Right lobe of liver (tissue), 6 donors: ENCODE measurements around the gene APBB2. TPM values are rescaled to one million over a fixed set of nuclear protein-coding genes. Genes with fewer than 3 reads are reported as not detected.

Experiments
- ATAC-seq, 4 donors: fragments of 200-7000 bp; cut with Tn5 transposase; one replicate each; pipeline ENCODE4 v1.9.1; 2020; ENCODE audit warnings: mild to moderate bottlenecking in 4 of 4, moderate library complexity in 4 of 4
- DNase-seq, 3 donors: peaks; one replicate each; pipeline ENCODE4 v3.0.0-alpha.2; 2020
- H3K27ac ChIP-seq, 3 donors: fragments of 200-600 bp; one replicate each; pipeline ENCODE4 v1.8.0; 2022
- H3K27me3 ChIP-seq, 2 donors: fragments of 200-600 bp; one replicate each; pipeline ENCODE4 v1.8.0; 2022
- H3K36me3 ChIP-seq, 4 donors: fragments of 200-600 bp; sonication (generic) in 1 of 4; one replicate each; pipeline versions ENCODE4 v1.5.1 to v1.8.0; 2017 to 2022; ENCODE audit warnings: control low read depth in 1 of 4
- H3K4me1 ChIP-seq, 4 donors: fragments of 200-600 bp; sonication (generic) in 1 of 4; one replicate each; pipeline versions ENCODE4 v1.5.1 to v1.8.0; 2017 to 2022; ENCODE audit warnings: control low read depth in 1 of 4
- H3K4me3 ChIP-seq, 3 donors: fragments of 200-600 bp; one replicate each; pipeline ENCODE4 v1.8.0; 2022
- H3K9me3 ChIP-seq, 4 donors: fragments of 200-600 bp; sonication (generic) in 1 of 4; one replicate each; pipeline versions ENCODE4 v1.5.1 to v1.8.0; 2017 to 2022; ENCODE audit warnings: control low read depth in 1 of 4
- CTCF ChIP-seq, 4 donors: fragments of 200-600 bp in 3 of 4; fragments of 450-650 bp in 1 of 4; IDR thresholded peaks; one replicate each; pipeline versions ENCODE4 v1.5.1 to v1.8.0; 2016 to 2022; ENCODE audit warnings: antibody characterized with exemption in 4 of 4, mild to moderate bottlenecking in 2 of 4
- POLR2A ChIP-seq: fragments of 450-650 bp; IDR thresholded peaks from one replicate; pipeline ENCODE4 v1.6.1; 2017; ENCODE audit warnings: antibody characterized with exemption, mild to moderate bottlenecking
- WGBS: methylation state at CpG from one replicate; pipeline ENCODE4 v1.1.6; 2018; ENCODE audit warnings: low coverage, low lambda C conversion rate; ENCODE audit not compliant: insufficient coverage; ENCODE audit errors: missing lambda C conversion rate; 5-methylcytosine and 5-hydroxymethylcytosine counted together
- intact Hi-C, 2 donors: fragments of 100-400 bp; cut with DNase I; formaldehyde crosslinking; loops; one replicate each; pipeline versions ENCODE4 v1.11.2 to v1.14.1; 2022
- total RNA-seq, 6 experiments: library from RNA; depleted of rRNA in 2 of 6; stranded (reverse); fragments of >200 nt in 2 of 6; fragmentation: NEBNext Ultra II Directional in 3 of 6; extraction: Animal tissue kit (Norgen Biotek cat#: 25700) in 3 of 6; gene quantifications; one replicate each; pipeline versions ENCODE4 v1.1.0 to v1.2.4, GENCODE V29; 2016 to 2023
- donor health status: DM: no; HTN: yes; CAD: no.
- donor health status: DM: no; HTN: no; CAD: no.
- donor health status: DM: no; HTN: no; CAD: no.
- donor health status: DM: no; HTN: yes; CAD: no.
- donor health status: DM: no; HTN: yes; CAD: no.

Gene APBB2
- total RNA-seq, 6 experiments from 2014 or later = 14.1 to 27.9 (median 25.1) TPM

- Histone ChIP-seq H3K9me3 (no peaks in the 10 kb centered on the region), H3K27ac (no peak overlapping the region), H3K4me1 (peaks cover 0 to 40% (median 11%) of the 10 kb centered on the region in 4 donors), H3K27me3 (no peaks in the 10 kb centered on the region), H3K4me3 (no peak overlapping the region), H3K36me3 (no peaks in the 10 kb centered on the region)
- WGBS = 3% methylated on average over 3 of the region's 3 CpGs
- intact Hi-C loops = no loop called here
- ATAC-seq (peak in 2 of 4 donors; percentile 11 to 62), DNase-seq (no peak)
- TF ChIP-seq CTCF (IDR thresholded peaks at IDR 0.05) = no peak
These were observed 228.0 kb downstream of the APBB2 start for GRCh38 chr4:40986375-40986774.

GRCh38 chr4:40984051-40984450 is 230.3 kb downstream of the APBB2 start:
- no peaks in the 10 kb centered on the region for H3K36me3 ChIP-seq
- DNase-seq (peak; percentile 50 to 81 (median 74)), ATAC-seq (peak; percentile 87 to 95 (median 91))
- TF ChIP-seq CTCF (IDR thresholded peaks at IDR 0.05) (no peak), POLR2A (no peak)
- intact Hi-C loops = no loop called here
- no peaks in the 10 kb centered on the region for H3K27me3 ChIP-seq
- H3K9me3 ChIP-seq = no peaks in the 10 kb centered on the region
- WGBS = 24% methylated on average over 4 of the region's 4 CpGs
- peaks cover 0 to 31% (median 11%) of the 10 kb centered on the region in 4 donors for H3K4me1 ChIP-seq
- H3K4me3 ChIP-seq = no peak overlapping the region
- peak overlapping the region in 1 of 3 donors; percentile 68 for H3K27ac ChIP-seq

- Histone ChIP-seq H3K4me1 (peaks cover 0 to 15% (median 7%) of the 10 kb centered on the region in 4 donors), H3K27ac (no peak overlapping the region), H3K36me3 (no peaks in the 10 kb centered on the region), H3K9me3 (no peaks in the 10 kb centered on the region), H3K4me3 (no peak overlapping the region), H3K27me3 (no peaks in the 10 kb centered on the region)
- DNase-seq = no peak
- 38% methylated on average over 1 of the region's 1 CpG for WGBS
- peak; percentile 65 to 73 (median 70) for ATAC-seq
- peak; percentile 26 to 47 (median 44) for TF ChIP-seq CTCF (IDR thresholded peaks at IDR 0.05)
- no peak for TF ChIP-seq POLR2A
- intact Hi-C loops = no loop called here
These were observed 233.9 kb downstream of the APBB2 start for GRCh38 chr4:40980318-40980883.

GRCh38 chr4:40978548-40978947 is 235.8 kb downstream of the APBB2 start:
- ATAC-seq (no peak), DNase-seq (no peak)
- WGBS = 73% methylated on average over 5 of the region's 5 CpGs
- H3K27me3 ChIP-seq = no peaks in the 10 kb centered on the region
- no peaks in the 10 kb centered on the region for H3K36me3 ChIP-seq
- no peak overlapping the region for H3K4me3 ChIP-seq
- intact Hi-C loops = loop anchor here in 1 of 2 donors (5.0 kb wide), 1 partner anchor 239 kb away; no protein-coding TSS in a partner anchor
- H3K27ac ChIP-seq = no peak overlapping the region
- peaks cover 0 to 3% (median 1%) of the 10 kb centered on the region in 4 donors for H3K4me1 ChIP-seq
- no peaks in the 10 kb centered on the region for H3K9me3 ChIP-seq
- TF ChIP-seq POLR2A = no peak
- no peak for TF ChIP-seq CTCF (IDR thresholded peaks at IDR 0.05)
